ENCODE results near the gene SLC36A4.
"Not testable (repeated sequence)": the region's sequence is repeated elsewhere in the genome, so short reads cannot be mapped to it uniquely, and the experiment has no call there.

SLC36A4 gene

DNA sequence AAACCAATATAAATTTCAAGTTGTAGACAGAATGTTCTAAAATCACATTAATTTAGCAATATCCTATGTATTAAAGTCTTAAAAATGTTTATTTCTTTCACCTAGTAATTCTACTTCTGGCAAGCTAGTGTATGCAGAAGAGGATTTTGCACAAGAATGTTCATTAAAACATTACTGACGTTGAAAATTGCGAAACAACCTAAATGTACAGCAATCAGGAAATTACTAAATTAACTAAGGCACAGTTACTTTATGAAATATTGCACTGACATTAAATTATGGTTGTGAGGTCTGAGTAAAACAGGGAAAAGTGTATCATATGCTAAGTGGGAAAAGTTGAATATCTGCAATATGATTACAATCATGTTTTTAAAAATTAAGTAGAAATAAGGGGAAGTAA lies 4.1 kb downstream of the SLC36A4 start:
- DNase-seq = no peak

DNA sequence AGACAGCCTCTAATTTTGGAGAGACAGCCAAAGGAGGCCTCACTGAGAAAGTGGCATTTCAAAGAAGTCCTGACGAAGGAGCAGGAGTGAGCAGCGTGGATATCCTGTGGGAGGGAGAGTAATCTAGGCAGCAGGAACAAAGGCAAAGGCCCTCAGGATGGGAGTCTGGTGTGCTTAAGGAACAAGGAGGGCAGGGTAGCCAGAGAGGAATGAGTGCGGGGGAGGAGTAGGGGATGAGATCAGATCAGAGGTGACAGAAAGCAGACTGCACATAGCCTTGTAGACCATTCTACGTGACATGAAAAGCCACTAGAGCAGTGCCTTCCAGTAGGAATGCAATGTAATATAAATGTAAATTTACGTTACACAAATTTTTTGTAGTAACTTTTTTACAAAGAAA lies 5.6 kb downstream of the SLC36A4 start:
- DNase-seq = no peak

DNA sequence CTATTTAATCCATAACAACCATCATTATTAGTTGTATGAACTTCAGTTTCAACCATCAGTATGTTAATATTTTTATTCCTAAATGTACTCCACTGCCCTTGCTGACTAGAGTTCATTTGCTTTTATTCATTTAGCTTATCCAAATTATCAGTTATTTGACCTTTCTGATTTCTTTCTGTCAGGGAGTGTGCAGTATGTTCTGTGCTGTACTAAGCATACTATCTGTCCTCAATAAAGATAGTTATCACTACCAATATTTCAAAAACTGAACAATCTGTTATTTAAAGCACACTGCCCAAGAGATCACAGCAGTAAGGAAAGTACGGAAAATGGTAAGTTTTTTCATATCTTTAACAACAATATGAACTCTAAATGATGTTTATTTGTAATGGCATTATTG lies 8.3 kb downstream of the SLC36A4 start:
- no peak for DNase-seq

DNA sequence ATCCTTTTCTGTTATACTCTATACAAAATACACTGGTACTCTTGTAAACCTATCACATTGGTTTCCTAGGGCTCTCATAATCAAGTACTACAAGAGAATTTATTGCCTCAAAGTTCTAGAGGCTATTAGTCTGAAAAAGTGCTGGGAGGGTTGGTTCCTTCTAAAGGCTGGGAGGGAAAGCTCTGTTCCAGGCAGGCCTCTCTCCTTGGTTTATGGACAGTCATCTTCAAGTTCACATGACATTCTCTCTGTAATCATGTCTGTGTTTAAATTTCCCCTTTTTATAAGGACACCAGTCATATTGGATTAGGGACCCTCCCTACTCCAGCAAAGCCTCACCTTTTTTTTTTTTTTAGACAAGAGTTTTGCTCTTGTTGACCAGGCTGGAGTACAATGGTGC lies 9.1 kb downstream of the SLC36A4 start:
- DNase-seq = no peak

DNA sequence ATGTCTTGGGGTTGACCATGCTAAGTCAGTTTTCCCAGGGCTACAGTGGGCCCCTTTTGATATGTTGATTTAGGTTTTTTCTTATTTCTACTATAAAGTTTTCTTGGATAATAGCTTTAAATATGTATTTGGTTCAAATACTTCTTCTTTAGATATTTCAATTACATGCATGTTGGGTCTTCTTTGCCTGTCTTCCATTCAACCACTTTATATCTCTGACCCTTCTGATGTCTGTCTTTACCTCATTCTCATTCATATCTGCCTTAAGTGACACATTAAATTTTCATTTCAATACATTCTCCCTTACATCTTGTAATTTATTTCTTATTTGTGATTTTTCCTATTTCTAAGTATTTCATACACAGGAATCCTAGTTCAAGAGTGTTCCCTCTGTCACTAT lies 10.5 kb downstream of the SLC36A4 start:
- no peak for DNase-seq

DNA sequence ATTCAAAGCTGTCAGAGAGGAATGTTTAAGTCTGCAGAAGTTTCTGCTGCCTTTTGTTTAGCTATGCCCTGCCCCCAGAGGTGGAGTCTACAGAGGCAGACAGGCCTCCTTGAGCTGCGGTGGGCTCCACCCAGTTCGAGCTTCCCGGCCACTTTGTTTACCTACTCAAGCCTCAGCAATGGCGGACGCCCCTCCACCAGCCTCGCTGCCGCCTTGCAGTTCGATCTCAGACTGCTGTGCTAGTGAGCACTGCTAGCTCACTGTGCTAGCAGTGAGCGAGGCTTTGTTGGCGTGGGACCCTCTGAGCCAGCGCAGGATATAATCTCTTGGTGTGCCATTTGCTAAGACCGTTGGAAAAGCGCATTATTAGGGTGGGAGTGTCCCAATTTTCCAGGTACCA lies 19.9 kb downstream of the SLC36A4 start:
- DNase-seq = not testable (repeated sequence)

DNA sequence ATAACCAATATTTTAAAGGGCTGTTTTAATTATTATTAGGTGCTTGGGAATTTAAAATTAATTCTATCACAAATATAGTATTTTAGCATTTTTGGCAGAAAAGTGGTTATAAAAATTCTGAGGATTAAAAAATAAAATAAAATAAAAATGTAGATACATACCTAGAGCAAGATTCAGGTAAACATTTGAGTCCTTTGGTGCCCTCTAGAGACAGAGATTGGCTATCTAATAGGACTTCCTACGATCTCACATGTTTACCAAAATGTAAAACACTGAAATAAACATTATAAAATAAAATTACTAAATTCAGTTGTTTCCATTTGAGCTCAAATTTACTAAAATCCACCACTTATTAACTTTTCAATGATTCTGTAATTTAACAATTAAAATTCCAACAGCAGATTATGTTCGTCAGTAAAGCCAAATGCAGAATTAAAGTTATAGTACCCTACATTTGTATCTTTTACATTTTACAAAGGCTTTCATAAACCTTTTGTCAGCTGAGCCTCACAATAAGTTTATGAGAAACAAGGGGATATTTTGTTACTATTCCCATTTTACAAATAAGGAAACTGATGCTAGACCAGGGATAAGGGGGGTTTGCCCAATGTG lies 27.7 kb downstream of the SLC36A4 start:
- DNase-seq = no peak

DNA sequence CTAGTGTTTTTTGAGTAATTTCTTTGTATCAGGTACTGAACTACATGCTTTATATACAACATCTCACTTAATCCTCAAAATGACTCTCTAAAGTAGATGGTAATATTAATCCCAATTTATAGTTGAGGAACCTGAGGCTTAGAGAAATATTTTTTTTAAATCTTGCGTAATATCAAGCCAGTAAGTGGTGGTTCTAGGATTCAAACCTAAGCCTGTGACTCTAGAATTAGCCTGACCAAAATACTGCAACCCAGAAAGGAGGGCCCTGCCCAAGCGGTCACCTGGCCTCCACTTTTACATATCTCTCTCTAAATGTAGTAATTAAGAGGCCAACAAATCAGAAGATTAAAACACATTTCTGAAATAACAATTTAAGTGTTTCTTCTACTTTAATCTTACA lies 28.6 kb downstream of the SLC36A4 start:
- DNase-seq = no peak

DNA sequence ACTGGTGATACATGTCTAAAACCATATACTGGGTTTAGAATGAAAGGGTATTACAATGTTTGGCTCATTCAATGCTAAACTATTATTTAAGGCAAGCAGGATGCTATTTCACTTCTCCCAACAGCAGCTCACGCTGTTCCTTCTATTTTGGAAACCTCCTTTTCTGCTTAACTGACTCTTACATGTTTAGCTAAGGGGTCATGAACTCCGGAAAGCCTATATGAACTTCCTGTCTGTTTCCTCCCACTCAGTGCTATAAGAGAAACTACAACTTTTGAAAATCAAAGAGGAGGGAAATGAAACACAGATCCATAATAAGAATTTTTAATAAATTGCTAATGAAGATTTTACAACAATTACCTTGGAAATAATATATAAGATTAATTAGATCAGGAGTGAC lies 30.9 kb downstream of the SLC36A4 start:
- DNase-seq = no peak

DNA sequence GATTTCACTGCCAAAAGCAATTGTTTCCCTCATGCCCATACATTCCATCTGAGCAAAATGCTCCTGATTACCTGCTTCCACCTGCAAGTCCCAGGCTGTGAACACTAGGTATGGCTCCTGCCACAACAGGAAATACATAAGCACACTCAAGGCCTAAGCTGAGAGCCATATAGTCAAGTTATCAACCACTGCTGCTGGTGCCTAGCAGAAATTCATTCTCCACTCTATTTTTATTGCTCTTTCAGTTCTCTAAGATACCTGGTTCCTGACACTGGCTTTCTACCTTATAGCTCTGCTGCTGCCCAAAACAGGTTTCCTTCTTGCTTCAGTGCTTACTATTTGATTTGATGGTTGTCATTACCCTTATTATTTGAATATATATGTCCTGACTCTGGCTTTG lies 31.6 kb downstream of the SLC36A4 start:
- DNase-seq = no peak

DNA sequence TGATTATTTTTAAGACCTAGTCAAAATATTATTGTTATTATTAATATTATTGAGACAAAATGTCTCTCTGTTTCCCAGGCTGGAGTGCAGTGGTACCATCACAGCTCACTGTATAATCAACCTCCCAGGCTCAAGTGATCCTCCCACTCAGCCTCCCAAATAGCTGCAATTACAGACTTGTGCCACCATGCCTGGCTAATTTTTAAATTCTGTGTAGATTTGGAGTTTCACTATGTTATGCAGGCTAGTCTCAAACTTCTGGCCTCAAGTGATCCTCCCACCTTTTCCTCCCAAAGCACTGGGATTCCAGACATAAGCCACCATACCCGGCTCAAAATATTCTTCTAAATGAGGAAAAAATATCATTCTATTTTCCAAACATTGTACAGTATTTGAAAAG lies 37.0 kb downstream of the SLC36A4 start:
- no peak for DNase-seq

DNA sequence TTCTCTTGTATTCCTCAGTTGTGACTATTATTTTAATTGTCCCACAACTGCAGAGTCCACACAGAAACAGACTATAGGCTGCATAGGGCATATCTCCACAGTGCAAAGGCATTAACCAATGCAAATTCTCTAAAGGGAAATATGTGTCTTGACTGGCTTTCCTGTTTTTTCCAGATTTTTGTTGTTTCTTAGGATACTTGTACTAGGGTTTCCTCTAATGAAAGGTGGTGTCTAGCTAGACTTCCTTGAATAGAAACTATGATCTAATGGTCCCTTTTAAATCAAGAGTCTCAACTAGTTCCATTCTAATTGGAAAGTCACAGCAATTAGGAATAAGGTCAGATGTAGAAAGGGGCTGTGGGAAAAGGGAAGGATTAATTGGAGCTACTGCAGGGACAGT lies 37.6 kb downstream of the SLC36A4 start:
- no peak for DNase-seq

DNA sequence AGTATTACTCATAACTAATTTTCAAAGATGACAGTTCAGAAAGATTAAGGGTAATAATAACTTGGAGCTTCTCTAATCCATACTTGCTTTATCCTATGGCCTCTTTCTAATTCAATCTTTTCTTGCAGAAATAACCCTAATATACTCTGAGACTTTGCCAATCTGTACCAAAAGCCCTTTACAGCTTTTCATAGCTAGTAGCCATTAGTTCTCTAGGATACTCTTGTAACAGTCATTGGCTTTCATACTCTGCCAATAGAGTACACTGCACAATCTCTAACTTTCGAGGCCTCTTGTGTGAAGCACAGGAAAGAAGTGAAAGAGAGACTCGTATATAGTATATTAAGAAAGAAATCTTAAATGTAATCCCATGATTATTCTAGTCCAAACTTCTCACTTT lies 38.1 kb downstream of the SLC36A4 start:
- DNase-seq = no peak

DNA sequence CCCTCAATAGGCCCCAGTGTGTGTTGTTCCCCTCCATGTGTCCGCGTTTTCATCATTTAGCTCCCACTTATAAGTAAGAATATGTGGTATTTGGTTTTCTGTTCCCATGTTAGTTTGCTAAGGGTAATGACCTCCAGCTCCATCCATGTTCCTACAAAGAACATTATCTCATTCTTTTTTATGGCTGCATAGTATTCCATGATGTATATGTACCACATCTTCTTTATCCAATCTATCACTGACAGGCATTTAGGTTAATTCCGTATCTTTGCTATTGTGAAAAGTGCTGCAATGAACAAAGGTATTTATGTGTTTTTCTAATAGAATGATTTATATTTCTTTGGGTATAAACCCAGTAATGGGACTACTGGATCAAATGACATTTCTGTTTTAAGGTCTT lies 42.1 kb downstream of the SLC36A4 start:
- no peak for DNase-seq

DNA sequence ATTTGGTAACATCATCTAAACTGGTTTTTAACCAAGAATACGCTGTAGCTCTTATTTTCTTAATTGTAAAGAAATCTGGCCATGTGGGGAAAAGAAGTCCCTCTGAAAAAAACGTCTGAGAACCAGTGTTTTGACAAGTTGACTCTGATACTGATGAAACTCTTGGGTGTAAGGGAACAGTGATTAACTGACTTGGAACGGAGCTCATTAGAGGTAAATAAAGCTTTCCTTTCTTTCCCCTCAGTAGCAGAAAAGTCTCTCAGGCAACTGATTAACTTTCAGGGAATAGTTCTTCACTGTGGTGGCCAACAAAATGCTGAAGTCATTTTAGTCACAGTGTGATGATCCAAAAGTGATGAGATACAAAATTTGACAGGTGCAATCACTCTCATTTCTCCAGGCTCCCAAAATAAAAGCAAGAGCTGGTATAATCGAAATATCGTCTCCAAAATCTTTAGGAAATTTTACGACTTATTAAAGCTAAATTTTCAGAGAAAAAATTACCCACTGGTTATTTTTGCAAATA lies 52.3 kb downstream of the SLC36A4 start:
- no peak for DNase-seq

DNA sequence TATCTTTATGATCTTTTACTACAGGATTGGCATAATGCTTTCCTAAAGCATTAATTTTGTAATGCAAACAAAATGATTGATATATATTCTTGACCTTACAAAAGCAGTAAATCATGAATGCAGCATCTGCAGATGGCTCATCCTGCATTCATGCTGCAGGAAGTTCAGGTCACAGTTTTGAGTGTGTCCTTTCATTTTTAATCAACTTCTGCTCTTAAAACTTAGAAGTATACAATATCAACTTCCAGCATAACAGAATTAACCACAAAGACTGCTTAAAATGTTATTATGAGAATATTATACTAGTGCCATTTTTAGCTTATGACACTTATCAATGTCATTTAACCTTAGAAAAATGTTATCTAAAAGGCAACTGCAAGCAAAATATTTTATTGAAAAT lies 54.0 kb downstream of the SLC36A4 start:
- no peak for DNase-seq

DNA sequence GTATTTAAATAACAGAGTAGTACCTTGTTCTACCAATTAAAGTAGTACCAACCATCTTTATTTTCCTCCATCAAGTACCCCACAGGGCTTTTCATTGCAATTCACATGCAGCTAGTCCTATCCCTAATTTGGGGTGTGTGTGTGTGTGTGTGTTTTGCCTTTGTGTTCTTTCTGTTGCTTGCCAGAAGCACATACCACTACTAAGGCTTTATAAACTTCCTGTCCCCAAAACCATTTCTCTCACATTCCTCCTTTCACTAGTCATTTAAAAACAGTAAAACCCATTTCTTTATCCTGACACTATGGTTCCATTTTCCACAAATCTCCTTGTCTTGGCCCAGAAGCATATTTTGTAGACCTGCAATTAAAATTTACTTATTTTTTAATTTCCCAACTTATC lies 54.6 kb downstream of the SLC36A4 start:
- no peak for DNase-seq

DNA sequence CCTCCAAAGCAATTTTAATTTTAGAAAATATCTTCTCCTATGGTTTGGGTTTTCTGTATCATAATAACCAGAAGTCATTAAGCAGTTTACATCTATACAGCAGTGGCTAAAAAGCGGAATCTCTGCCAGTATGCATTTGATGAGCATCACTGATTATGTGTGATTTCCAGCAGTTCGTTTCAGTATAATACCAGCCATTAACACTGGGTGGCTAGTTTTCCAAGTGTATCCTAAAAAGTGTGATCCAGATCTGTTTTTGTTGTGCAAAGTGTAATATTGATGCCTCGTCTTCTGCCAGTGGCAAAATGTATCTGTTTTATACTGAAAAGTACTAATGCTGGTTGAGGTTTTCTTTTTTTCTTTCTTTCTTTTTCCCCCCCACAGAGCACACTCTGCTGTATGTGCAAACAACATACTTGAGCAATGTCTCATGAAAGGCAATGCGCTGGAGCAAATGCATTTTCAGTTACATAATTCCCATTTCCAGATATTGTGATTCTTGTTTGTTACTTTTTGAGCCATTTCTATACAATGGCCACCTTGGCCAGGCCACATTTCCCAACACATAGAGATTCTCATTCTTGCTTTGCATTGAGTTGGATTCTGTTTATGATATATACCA lies 64.2 kb downstream of the SLC36A4 start:
- DNase-seq = no peak

DNA sequence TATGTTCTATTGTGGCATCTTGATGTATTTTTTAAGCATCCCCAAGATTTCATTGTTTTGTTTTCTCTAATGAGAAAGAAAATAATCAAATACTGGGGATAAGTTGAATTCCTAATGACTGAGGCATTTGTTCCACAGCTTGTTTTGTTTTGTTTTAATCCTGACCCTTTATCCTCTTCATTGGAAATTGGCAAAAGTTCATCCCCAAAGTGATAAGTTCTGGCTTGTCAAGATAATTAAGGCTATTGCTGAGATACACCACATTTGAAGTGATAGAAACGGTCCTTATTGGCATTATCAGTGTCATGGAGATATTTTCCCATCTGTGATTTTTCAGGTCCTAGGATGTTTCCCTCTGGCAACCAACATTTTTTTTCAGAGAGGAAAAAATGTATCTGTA lies 65.0 kb downstream of the SLC36A4 start:
- DNase-seq = no peak

DNA sequence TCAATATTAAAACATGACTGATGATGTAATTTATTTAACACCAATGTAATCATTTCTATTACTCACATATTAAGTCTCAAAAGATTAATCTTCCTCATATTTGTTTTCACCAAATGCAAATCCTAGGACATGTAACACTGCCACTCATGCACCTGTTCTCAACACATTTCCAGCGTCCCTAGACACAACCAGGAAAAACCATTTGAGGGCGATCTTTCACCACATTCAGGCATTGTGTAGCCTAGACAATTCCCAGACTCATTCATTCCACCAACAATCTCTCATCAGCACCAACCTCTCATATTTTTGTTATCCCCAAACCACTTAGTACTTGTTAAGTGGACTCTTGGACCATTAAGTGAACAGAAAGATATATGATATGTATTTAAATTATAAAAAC lies 66.1 kb downstream of the SLC36A4 start:
- no peak for DNase-seq

DNA sequence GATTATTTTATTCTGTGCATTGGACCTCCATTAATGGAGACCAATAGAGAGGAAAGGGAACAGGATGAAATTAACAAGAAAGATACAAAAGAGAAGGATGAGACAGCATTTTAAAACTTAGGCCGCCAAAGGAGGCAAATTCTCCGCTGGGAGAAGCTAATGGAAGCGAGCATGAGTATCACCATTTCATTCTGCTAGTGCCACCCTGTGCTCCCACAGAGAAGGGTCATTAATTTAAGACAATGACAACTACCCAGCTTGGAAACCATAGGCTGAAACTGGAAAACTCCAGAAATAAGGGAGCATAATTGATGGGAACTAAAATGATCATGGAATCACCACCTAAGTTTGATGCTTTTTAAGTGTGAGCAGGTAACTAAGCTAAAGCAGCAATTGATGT lies 69.2 kb downstream of the SLC36A4 start:
- DNase-seq = no peak

DNA sequence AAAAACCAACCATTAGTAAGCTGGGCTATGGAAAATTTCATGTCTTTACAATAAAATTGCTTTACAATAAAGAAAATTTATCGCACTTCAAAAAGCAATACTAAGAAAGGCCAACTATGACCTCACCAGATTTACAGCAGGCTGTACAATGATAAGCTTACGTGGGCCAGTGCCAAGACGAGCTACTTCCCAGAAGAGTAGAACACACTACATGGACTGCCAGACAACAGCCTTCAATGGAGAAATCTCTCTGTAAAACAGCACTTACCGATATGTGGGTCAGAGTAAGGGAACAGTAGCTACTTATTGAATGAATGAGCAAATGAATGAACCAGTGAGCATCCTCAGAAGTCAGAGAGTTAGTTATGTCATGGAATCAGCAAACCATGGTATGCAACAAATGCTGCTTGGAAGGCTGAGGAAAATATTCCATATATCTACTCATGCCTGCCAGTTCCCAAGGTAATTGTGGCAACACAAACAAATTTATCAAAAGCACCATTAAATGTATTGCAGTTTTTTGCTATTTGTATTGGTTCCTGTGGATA lies 74.4 kb downstream of the SLC36A4 start:
- DNase-seq = no peak

DNA sequence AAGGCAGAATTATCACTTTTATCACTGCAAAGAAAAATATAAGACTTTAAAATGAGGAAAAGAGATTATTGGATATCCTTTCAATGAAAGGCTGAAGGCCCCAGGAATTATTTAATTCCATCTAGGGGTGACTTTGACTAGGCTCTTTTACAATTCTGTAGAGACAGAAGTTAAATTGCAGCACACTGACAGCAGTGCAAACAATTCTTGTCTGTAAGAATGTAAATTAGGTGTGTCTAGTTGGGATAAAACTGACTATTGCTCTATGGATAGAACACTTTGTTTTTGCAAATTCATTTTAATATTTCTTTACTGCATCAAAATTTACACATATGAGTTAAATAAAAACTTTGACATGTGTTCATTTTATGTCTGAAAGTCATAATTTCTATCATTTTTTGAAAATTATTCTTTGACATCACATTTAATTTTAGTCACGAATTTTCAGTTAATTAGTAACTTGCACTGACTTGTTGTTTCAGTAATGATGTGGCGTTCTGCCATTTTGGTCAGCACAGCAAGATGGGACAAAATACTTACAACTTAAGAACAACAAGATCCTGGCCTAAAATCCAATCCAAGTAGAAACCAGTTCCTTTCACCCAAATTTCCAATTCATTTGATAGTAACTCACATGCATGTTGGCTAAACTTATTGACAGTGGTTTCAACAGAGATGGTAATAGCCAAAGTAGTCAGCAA lies 75.1 kb downstream of the SLC36A4 start:
- no peak for DNase-seq

DNA sequence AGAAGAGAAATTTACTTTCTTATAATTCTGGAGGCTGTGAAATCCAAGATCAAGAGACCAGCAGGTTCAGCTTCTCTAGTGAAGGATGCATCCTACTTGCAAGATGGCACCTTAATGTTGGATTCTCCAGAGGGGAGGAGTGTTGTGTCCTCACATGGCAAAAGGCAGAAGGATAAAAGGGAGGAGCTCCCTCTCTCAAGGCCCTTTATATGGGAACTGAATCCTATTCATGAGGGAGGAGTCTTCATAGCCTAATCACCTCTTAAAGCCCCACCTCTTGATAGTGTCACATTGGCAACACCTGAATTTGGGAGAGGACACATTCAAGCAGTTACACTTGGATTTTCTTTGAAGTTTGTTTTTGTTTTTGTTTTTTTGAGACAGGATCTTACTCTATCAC lies 79.5 kb downstream of the SLC36A4 start:
- no peak for DNase-seq

Measured in CD4-positive, alpha-beta T cell treated with Interleukin-6 for 4 hours (primary cell).